Small intestine (tissue), 7 donors: ENCODE measurements around the gene MX1. TPM values are rescaled to one million over a fixed set of nuclear protein-coding genes. Genes with fewer than 3 reads are reported as not detected.

Experiments used
- DNase-seq, 2 donors: peaks; one replicate each; pipeline versions ENCODE4 v3.0.0 to v3.0.0-alpha.2; 2013
- FAIRE-seq: peaks from 2 replicates; lab custom pipeline; 2012; peaks lifted over from hg19 to GRCh38; lab: Jason Lieb, UNC
- H3K27ac ChIP-seq, 3 donors: one replicate each; pipeline ENCODE4 v1.5.1; 2013; ENCODE audit warnings: low read length in 2 of 3, mild to moderate bottlenecking in 2 of 3, control low read depth in 1 of 3, inconsistent platforms in 1 of 3, low read depth in 1 of 3, moderate library complexity in 1 of 3
- H3K27me3 ChIP-seq, 3 donors: one replicate each; pipeline ENCODE4 v1.6.1; 2013; ENCODE audit warnings: low read length in 3 of 3, inconsistent platforms in 1 of 3; ENCODE audit not compliant: control insufficient read depth in 3 of 3, insufficient read depth in 3 of 3
- H3K36me3 ChIP-seq, 3 donors: one replicate each; pipeline ENCODE4 v1.6.1; 2013; ENCODE audit warnings: low read length in 3 of 3, inconsistent platforms in 1 of 3, low read depth in 1 of 3, mild to moderate bottlenecking in 1 of 3, moderate library complexity in 1 of 3; ENCODE audit not compliant: control insufficient read depth in 3 of 3, insufficient read depth in 2 of 3
- H3K4me1 ChIP-seq, 3 donors: one replicate each; pipeline ENCODE4 v1.6.1; 2013; ENCODE audit warnings: low read length in 2 of 3, inconsistent platforms in 1 of 3, low read depth in 1 of 3, mild to moderate bottlenecking in 1 of 3, moderate library complexity in 1 of 3; ENCODE audit not compliant: control insufficient read depth in 3 of 3, insufficient read depth in 2 of 3
- H3K4me3 ChIP-seq, 3 donors: one replicate each; pipeline ENCODE4 v1.5.1; 2013; ENCODE audit warnings: low read length in 3 of 3, control low read depth in 1 of 3, inconsistent platforms in 1 of 3, low read depth in 1 of 3, mild to moderate bottlenecking in 1 of 3, moderate library complexity in 1 of 3
- H3K9me3 ChIP-seq, 2 donors: one replicate each; pipeline ENCODE4 v1.6.1; 2013; ENCODE audit warnings: low read depth in 1 of 2, low read length in 1 of 2; ENCODE audit not compliant: control insufficient read depth in 2 of 2, insufficient read depth in 1 of 2
- WGBS, 3 donors: extraction: QIAGEN DNeasy Blood & Tissue Kit; methylation state at CpG; one replicate each; pipeline ENCODE4 v1.1.7; 2013; 5-methylcytosine and 5-hydroxymethylcytosine counted together
- polyA plus RNA-seq, 4 donors: library from polyadenylated mRNA; stranded (reverse) in 3 of 4; unstranded in 1 of 4; fragments of 200-250 nt in 3 of 4; fragments of 120-200 nt in 1 of 4; gene quantifications; one replicate each; pipeline versions ENCODE4 v1.2.1 to v1.2.3, GENCODE V29; 2013
- donor health status: healthy with polysubstance abuse.
- donor health status: control.
- donor health status: control.
- donor health status: Bipolar disorder and iron deficiency.
- donor health status: healthy.

The MX1 gene
- polyA plus RNA-seq, 4 donors, result 14.6 to 64.9 (median 36.8) TPM

GRCh38 chr21:41441546-41441945, 15.5 kb downstream of the MX1 start:
- FAIRE-seq (no peak), DNase-seq (no peak)
- no peak overlapping the region for H3K4me3 ChIP-seq
- H3K9me3 ChIP-seq, result no peaks in the 10 kb centered on the region
- H3K36me3 ChIP-seq, result peaks cover 22 to 44% (median 42%) of the 10 kb centered on the region in 3 donors
- 95 to 96% (median 96%) methylated on average over 14 of the region's 14 CpGs for WGBS, 3 donors
- no peaks in the 10 kb centered on the region for H3K4me1 ChIP-seq
- H3K27me3 ChIP-seq, result no peaks in the 10 kb centered on the region
- H3K27ac ChIP-seq, result no peak overlapping the region

- H3K4me3 ChIP-seq, result no peak overlapping the region
- H3K9me3 ChIP-seq, result no peaks in the 10 kb centered on the region
- 95 to 96% (median 95%) methylated on average over 2 of the region's 2 CpGs for WGBS, 3 donors
- H3K36me3 ChIP-seq, result peaks cover 21 to 44% (median 37%) of the 10 kb centered on the region in 3 donors
- no peak for FAIRE-seq
- DNase-seq, result no peak
- H3K27ac ChIP-seq, result no peak overlapping the region
- no peaks in the 10 kb centered on the region for H3K27me3 ChIP-seq
- no peaks in the 10 kb centered on the region for H3K4me1 ChIP-seq
Observed at GRCh38 chr21:41442481-41443186, 16.6 kb downstream of the MX1 start.

GRCh38 chr21:41443562-41443961, 17.5 kb downstream of the MX1 start:
- no peaks in the 10 kb centered on the region for H3K9me3 ChIP-seq
- WGBS, 3 donors, result 92 to 96% (median 94%) methylated on average over 7 of the region's 7 CpGs
- no peak for DNase-seq

GRCh38 chr21:41444703-41445464, 18.8 kb downstream of the MX1 start:
- WGBS, 3 donors, result 91 to 98% (median 94%) methylated on average over 13 of the region's 13 CpGs
- Histone ChIP-seq H3K36me3 (peaks cover 18 to 37% (median 36%) of the 10 kb centered on the region in 3 donors), H3K27ac (no peak overlapping the region), H3K4me1 (no peaks in the 10 kb centered on the region), H3K4me3 (no peak overlapping the region), H3K27me3 (no peaks in the 10 kb centered on the region), H3K9me3 (no peaks in the 10 kb centered on the region)
- FAIRE-seq (no peak), DNase-seq (no peak)

More at GRCh38 chr21:41443562-41443961, 17.5 kb downstream of the MX1 start:
- FAIRE-seq, result no peak
- Histone ChIP-seq H3K27ac (no peak overlapping the region), H3K4me3 (no peak overlapping the region), H3K36me3 (peaks cover 21 to 43% (median 31%) of the 10 kb centered on the region in 3 donors), H3K4me1 (no peaks in the 10 kb centered on the region), H3K27me3 (no peaks in the 10 kb centered on the region)

- Histone ChIP-seq H3K4me1 (no peaks in the 10 kb centered on the region), H3K9me3 (no peaks in the 10 kb centered on the region), H3K36me3 (peaks cover 18 to 36% (median 34%) of the 10 kb centered on the region in 3 donors), H3K27ac (no peak overlapping the region), H3K27me3 (no peaks in the 10 kb centered on the region), H3K4me3 (no peak overlapping the region)
- FAIRE-seq, result no peak
- no peak for DNase-seq
- WGBS, 3 donors, result 81 to 96% (median 95%) methylated on average over 7 of the region's 7 CpGs
Observed at GRCh38 chr21:41445465-41445862, 19.4 kb downstream of the MX1 start.

- Histone ChIP-seq H3K9me3 (no peaks in the 10 kb centered on the region), H3K36me3 (peaks cover 16 to 31% (median 26%) of the 10 kb centered on the region in 3 donors), H3K4me1 (no peaks in the 10 kb centered on the region), H3K27ac (no peak overlapping the region), H3K27me3 (no peaks in the 10 kb centered on the region), H3K4me3 (no peak overlapping the region)
- DNase-seq (no peak), FAIRE-seq (no peak)
- WGBS, 3 donors, result 65 to 89% (median 80%) methylated on average over 4 of the region's 4 CpGs
Observed at GRCh38 chr21:41446586-41446985, 20.5 kb downstream of the MX1 start.

GRCh38 chr21:41447356-41447755, 21.3 kb downstream of the MX1 start:
- H3K4me3 ChIP-seq, result no peak overlapping the region
- no peaks in the 10 kb centered on the region for H3K4me1 ChIP-seq
- FAIRE-seq (no peak), DNase-seq (no peak)
- no peaks in the 10 kb centered on the region for H3K9me3 ChIP-seq
- peaks cover 17 to 30% (median 23%) of the 10 kb centered on the region in 3 donors for H3K36me3 ChIP-seq
- H3K27ac ChIP-seq, result no peak overlapping the region
- whole genome bisulfite sequencing, 3 donors, result 92 to 95% (median 93%) methylated on average over 3 of the region's 3 CpGs
- H3K27me3 ChIP-seq, result no peaks in the 10 kb centered on the region

- Histone ChIP-seq H3K9me3 (no peaks in the 10 kb centered on the region), H3K27ac (no peak overlapping the region), H3K27me3 (no peaks in the 10 kb centered on the region), H3K4me3 (no peak overlapping the region), H3K4me1 (no peaks in the 10 kb centered on the region), H3K36me3 (peaks cover 20 to 29% (median 21%) of the 10 kb centered on the region in 3 donors)
- WGBS, 3 donors, result 79 to 90% (median 85%) methylated on average over 5 of the region's 5 CpGs
- DNase-seq (no peak), FAIRE-seq (no peak)
Observed at GRCh38 chr21:41449613-41450012, 23.6 kb downstream of the MX1 start.
